Activated CD4-positive, alpha-beta T cell treated with anti-CD3 and anti-CD28 coated beads for 24 hours (primary cell): ENCODE data around the gene FAM120B.
"Not testable (repeated sequence)": the region's sequence is repeated elsewhere in the genome, so short reads cannot be mapped to it uniquely, and the experiment has no call there.

Experiments
- DNase-seq, 2 donors: peaks; one replicate each; pipeline ENCODE4 v3.0.0-alpha.2; 2020; ENCODE audit warnings: low read depth in 2 of 2

FAM120B gene

GRCh38 chr6:170298688-170299087, 7.9 kb upstream of the FAM120B start:
- no peak for DNase-seq

DNA sequence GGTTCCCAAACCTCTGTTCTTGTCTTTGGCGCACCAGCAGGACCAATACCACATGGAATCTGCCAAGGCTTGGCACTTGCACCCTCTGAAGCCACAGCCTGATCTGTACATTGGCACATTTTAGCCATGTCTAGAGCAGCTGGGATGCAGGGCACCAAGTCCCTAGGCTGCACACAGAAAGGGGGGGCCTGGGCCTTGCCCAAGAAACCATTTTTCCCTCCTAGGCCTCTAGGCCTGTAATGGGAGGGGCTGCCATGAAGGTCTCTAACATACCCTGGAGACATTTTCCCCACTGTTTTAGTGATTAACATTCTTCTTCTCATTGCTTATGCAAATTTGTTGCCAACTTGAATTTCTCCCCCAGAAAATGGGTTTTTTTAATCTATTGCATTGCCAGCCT, 5.4 kb upstream of the FAM120B start:
- no peak for DNase-seq

DNA sequence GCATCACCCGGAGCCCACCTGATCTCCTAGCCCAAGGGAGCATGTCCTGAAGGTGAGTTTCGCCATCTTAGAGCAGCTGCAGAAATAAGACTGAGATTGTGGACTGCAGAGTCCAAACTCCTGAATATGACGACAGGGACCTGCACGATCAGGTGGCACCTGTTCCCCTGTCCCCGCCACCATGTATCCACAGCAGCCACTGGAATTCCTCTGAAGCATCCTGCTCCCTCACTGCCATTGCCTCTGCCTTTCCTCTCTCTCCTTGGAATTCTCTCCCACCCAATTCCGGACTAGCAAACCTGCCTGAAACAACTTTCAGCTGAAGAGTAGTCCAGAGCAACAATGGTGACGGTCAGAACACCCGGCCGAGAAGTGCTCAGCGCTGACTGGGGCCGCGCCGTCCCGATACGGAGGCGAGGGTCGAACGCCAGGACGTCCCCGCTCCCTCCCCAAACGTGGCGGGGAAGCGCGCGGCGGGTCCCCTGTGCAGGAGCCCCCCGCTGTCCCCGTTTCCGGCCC, 694 bp upstream of the FAM120B start:
- no peak for DNase-seq

GRCh38 chr6:170307080-170307545, 555 bp downstream of the FAM120B start:
- DNase-seq = no peak

GRCh38 chr6:170308761-170309160, 2.2 kb downstream of the FAM120B start:
- no peak for DNase-seq

DNA sequence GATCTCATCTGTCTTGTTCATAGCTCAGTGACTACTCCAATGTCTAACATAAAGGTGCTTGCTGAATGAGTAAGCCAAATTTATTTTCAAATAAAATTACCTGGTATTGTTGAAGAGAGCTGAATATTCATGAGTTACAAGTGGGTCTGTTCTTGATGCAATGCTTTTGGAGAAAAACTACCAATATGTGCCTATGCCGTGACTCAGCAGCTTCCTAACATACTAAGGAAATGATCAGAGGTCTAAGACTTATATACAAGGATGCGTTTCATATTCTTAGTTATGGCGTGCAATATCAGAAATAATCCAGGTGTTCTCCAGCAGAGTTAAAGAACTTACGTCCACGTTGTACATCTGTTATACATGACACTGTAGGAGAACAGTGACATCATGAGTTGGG, 5.1 kb downstream of the FAM120B start:
- no peak for DNase-seq

DNA sequence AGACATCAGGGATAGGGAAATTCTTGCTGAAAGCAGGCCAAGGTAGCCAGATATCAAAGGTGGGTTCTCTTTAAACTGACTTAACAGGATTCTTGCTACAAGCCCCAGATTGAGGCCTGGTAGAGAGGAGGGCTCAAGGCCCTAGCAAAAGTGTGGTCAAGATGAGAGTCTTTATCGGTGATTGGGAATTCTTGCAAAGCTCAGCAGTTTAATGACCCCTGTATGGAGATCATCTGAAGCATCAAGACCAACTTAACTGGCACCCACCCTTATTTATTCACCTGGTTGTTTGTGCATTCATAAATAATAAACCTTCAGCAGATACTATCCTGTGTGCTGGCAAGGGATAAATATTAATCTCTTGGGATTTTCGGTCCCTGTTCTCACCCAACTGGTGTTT, 6.3 kb downstream of the FAM120B start:
- DNase-seq = no peak

DNA sequence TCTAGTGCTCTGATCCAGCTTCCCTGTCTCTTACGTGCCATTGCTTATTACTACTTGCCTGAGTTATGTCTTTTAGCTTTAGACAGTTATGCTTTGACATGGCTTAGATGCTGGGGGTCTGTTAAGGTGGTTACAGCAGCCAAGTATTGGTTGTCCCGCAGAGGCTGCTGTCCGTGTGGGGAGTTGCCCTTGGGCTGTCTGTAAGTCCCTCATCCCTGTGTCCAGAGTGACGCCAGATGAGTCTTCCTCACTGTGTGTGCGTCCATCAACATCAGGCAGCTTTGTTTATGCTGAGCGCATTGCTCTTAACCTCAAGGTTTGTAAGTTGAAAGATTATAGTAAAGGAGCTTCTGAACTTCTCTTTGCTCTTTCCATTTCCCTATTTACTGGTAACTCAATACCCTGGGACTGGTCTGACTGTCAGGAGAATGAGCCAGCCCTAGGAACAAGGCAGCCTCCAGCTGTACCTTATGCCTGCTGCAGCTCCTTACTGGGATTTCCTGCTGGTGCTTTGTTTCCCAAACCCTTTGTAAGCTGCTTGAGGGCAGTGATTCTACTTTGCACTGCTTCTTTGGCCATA, 7.2 kb downstream of the FAM120B start:
- no peak for DNase-seq

- no peak for DNase-seq
These were observed 8.4 kb downstream of the FAM120B start for GRCh38 chr6:170314983-170315382.

- DNase-seq = no peak
These were observed 9.5 kb downstream of the FAM120B start for GRCh38 chr6:170316071-170316470.

- no peak for DNase-seq
These were observed 10.5 kb downstream of the FAM120B start for GRCh38 chr6:170317076-170317475.

DNA sequence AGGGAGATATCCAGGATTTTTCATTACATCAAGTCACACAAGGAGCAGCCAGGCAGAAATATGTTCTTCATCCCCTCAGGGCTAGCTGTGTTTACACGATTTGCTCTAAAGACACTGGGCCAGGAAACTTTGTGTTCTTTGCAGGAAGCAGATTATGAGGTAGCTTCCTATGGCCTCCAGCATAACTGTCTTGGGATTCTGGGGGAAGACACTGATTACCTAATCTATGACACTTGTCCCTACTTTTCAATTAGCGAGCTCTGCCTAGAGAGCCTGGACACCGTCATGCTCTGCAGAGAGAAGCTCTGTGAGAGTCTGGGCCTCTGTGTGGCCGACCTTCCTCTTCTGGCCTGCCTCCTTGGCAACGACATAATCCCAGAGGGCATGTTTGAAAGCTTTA, 11.2 kb downstream of the FAM120B start:
- DNase-seq = no peak

DNA sequence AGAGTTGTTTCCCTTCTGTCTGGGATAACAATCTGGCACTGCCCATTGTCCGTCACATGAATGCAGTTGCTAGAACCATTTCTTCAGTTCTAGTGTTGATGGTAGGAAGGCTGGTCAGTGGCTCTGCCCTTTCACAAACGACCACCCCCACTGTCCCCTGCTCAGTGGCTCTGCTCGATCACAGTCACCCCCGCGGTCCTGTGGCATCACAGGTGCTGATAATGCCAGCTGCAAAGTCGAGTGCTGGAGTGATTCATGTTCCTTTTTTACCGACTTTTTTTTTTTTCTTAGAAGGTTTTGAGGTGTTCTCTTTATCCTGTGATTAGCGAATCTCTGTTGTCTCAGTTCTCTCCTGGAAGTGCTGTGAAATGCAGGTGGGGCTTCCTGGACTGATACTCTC, 22.8 kb downstream of the FAM120B start:
- no peak for DNase-seq

GRCh38 chr6:170335199-170335598, 28.6 kb downstream of the FAM120B start:
- DNase-seq = not testable (repeated sequence)

DNA sequence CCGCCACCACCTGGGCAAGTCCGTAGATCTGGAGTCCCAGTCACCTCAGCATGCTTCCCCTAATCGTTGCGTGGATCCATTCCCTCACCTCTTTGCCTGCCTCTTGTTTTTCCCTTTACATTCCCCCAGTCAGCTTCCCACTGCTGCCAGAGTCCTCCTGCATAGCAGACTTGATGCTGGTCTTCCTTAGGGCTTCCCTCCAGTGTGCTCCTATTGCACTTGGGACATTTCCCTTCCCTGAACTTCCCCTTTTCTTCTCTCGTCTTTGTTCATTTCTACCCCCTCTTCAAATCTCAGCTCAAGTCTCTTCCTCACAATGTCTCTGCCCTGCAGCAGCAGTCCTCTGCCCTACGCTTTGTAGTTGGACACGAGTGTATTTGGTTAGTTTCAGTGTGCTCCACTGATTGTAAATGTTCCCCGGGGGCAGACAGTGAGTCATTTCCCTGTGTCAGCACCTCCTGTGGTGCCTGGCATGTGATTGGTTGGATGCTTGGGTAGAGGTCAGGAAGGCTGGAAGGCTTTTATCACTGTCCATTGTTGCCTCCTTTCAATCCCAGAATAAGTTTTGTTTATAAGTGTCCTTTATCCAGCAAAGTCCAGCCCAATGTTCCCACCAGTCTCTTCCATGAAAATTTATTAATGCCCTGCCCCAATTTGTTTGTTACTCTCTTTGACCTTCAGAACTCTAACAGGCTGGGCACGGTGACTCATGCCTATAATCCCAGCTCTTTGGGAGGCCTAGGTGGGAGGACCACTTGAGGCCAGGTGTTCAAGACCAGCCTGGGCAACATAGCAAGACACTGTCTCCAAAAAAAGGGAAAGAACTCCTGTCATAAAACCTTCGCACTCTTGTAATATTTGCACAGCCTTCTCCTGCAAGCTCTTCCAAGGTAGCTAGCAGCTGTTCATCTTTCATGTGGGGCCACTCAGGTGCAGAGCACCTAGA, 38.3 kb downstream of the FAM120B start:
- no peak for DNase-seq

- DNase-seq = no peak
These were observed 39.1 kb downstream of the FAM120B start for GRCh38 chr6:170345662-170346061.

DNA sequence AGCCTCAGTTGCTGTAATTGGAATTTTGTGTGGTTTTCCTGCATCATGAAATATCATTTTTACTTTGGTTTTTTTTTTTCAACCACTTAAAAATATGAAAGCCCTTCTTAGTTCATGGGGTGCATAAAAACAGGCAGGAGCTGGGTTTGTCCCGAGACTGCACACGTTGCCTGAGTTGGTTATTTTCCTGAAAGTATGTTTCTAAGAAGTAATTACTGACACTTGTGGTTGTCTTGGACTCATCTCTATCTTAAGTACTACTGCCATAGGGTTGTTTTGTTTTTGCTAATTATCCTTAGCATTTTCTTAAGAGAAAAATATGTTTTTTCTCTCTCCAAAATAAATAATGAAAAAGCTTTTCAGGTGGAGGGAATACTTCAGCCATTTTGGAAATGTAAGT, 40.1 kb downstream of the FAM120B start:
- no peak for DNase-seq

DNA sequence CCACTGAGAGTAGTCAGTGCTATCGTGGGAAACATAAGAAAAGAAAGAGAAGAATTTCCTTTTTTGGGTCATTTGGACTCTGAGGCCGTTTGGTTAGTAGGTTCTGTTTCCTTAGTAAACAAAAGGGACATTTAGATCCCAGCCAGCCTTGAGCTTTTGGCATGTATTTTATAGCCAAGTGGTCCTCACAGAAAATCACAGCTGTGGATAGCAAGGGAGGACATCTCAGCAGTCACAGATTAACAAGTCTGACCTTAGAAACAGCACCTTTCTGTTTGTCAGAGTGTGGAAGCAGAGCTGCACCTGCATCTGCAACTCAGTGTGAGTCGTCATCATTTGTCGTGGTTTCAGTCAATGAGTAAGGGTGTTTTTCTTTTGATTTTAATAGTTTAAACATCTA, 40.5 kb downstream of the FAM120B start:
- no peak for DNase-seq

DNA sequence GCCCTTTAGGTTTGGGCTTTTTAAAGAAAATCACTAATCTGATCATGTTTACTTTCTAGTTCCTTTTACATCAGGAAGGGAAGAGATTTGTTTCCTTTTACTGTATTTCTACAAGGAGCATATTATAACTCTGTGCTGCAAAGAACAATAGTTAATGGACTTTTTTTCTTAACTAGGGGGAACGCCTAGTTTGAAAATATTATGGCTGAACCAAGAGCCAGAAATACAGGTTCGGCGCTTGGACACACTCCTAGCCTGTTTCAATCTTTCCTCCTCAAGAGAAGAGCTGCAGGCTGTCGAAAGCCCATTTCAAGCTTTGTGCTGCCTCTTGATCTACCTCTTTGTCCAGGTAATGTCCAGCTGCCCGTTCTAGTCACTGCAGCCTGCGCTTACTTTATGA, 41.4 kb downstream of the FAM120B start:
- no peak for DNase-seq

DNA sequence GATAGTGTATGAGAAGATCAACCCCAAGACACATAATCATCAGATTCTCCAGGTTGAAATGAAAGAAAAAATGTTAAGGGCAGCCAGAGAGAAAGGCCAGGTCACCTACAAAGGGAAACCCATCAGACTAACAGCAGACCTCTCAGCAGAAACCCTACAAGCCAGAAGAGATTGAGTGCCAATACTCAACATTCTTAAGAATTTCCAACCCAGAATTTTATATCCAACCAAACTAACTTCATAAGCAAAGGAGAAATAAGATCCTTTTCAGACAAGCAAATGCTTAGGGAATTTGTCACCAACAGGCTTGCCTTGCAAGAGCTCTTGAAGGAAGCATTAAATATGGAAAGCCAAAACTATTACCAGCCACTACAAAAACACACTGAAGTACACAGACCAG, 44.9 kb downstream of the FAM120B start:
- DNase-seq = not testable (repeated sequence)

- DNase-seq = not testable (repeated sequence)
These were observed 48.6 kb downstream of the FAM120B start for GRCh38 chr6:170355190-170355589.

GRCh38 chr6:170355661-170356060, 49.1 kb downstream of the FAM120B start:
- no peak for DNase-seq

DNA sequence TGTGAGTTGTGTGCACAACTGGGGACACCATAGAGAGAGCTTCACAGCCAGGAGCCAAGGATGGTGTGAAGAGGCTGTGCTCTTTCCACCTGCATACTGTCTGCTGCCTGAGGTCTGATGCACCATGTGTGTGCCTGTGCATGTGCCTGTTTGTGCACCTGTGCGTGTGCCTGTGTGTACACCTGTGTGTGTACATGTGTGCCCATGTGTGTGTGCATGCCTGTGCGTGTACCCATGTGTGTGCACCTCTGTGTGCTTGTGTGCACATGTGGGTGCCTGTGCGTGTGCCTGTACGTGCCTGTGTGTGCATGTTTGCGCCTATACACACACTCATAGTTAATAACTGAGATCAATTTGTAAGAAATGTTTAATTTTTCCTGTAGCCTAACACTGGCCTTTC, 51.3 kb downstream of the FAM120B start:
- no peak for DNase-seq
